Neural progenitor cell (in vitro differentiated cells): ENCODE results near the gene IFNAR1. TPM values are rescaled to one million over a fixed set of nuclear protein-coding genes. Genes with fewer than 3 reads are reported as not detected.

Experiments
- DNase-seq: peaks from one replicate; pipeline ENCODE4 v3.0.0-alpha.2; 2016; ENCODE audit warnings: low spot score
- H2AFZ ChIP-seq: fragments of 200-600 bp; sonication (generic); replicated peaks from 2 replicates; pipeline ENCODE4 v1.6.1; 2016; ENCODE audit warnings: antibody characterized with exemption
- H3F3A ChIP-seq: fragments of 200-600 bp; sonication (generic); 2 replicates; pipeline ENCODE4 v1.6.1; 2016; ENCODE audit warnings: antibody characterized with exemption, low read depth
- H3K27ac ChIP-seq: fragments of 200-600 bp; sonication (generic); 2 replicates; pipeline ENCODE4 v1.5.1; 2016; ENCODE audit warnings: mild to moderate bottlenecking
- H3K27me3 ChIP-seq: fragments of 200-600 bp; sonication (generic); 2 replicates; pipeline ENCODE4 v1.6.1; 2016; ENCODE audit warnings: mild to moderate bottlenecking, moderate library complexity
- H3K36me3 ChIP-seq: fragments of 200-600 bp; sonication (generic); 2 replicates; pipeline ENCODE4 v1.5.1; 2016
- H3K4me1 ChIP-seq: fragments of 200-600 bp; sonication (generic); 2 replicates; pipeline ENCODE4 v1.6.1; 2016; ENCODE audit warnings: mixed run types
- H3K4me2 ChIP-seq: fragments of 200-600 bp; sonication (generic); 2 replicates; pipeline ENCODE4 v1.6.1; 2016
- H3K4me3 ChIP-seq: fragments of 200-600 bp; sonication (generic); 2 replicates; pipeline ENCODE4 v1.5.1; 2016
- H3K79me2 ChIP-seq: fragments of 200-600 bp; sonication (generic); 2 replicates; pipeline ENCODE4 v1.6.1; 2016; ENCODE audit warnings: low read depth
- H3K9ac ChIP-seq: fragments of 200-600 bp; sonication (generic); 2 replicates; pipeline ENCODE4 v1.6.1; 2016
- H3K9me3 ChIP-seq: fragments of 200-600 bp; sonication (generic); 2 replicates; pipeline ENCODE4 v1.5.1; 2016; ENCODE audit warnings: low read depth
- H4K20me1 ChIP-seq: fragments of 200-600 bp; sonication (generic); 2 replicates; pipeline ENCODE4 v1.6.1; 2016; ENCODE audit warnings: low read depth
- H3K27ac Mint-ChIP-seq: 3 replicates; pipeline ENCODE4 v1.8.0; 2021; ENCODE audit warnings: mixed read lengths
- H3K27me3 Mint-ChIP-seq: 2 replicates; pipeline ENCODE4 v1.8.0; 2022; ENCODE audit warnings: low read depth, mild to moderate bottlenecking, inconsistent platforms, moderate library complexity, mixed read lengths; ENCODE audit not compliant: insufficient read depth
- H3K36me3 Mint-ChIP-seq: 3 replicates; pipeline ENCODE4 v1.8.0; 2021; ENCODE audit warnings: mixed read lengths
- H3K4me1 Mint-ChIP-seq: 3 replicates; pipeline ENCODE4 v1.8.0; 2021; ENCODE audit warnings: mixed read lengths
- H3K4me3 Mint-ChIP-seq: 3 replicates; pipeline ENCODE4 v1.8.0; 2021; ENCODE audit warnings: mild to moderate bottlenecking, moderate library complexity, mixed read lengths
- H3K9me3 Mint-ChIP-seq: 3 replicates; pipeline ENCODE4 v1.8.0; 2020; ENCODE audit warnings: mixed read lengths
- CTCF ChIP-seq: fragments of 200-600 bp; sonication (generic); IDR thresholded peaks from 2 replicates; pipeline ENCODE4 v1.5.1; 2017; ENCODE audit warnings: antibody characterized with exemption, mild to moderate bottlenecking
- EZH2 ChIP-seq: fragments of 200-600 bp; sonication (generic); IDR thresholded peaks from 2 replicates; pipeline ENCODE4 v1.6.1; 2017; ENCODE audit warnings: antibody characterized with exemption, mild to moderate bottlenecking, moderate library complexity
- EZH2phosphoT487 ChIP-seq: fragments of 200-600 bp; sonication (generic); IDR thresholded peaks from 2 replicates; pipeline ENCODE4 v1.6.1; 2017; ENCODE audit warnings: antibody characterized with exemption
- total RNA-seq: library from RNA; depleted of rRNA; stranded (reverse); fragments of >200 nt; gene quantifications from 2 replicates; pipeline ENCODE4 v1.2.3, GENCODE V29; 2015; ENCODE audit warnings: low replicate concordance

Gene IFNAR1
- total RNA-seq, 1 donor from 2014 or later = 9.5 TPM

- Histone ChIP-seq H3K4me3 (no peak overlapping the region), H3K9ac (no peak overlapping the region), H3K4me1 (no peaks in the 10 kb centered on the region), H3K27me3 (no peaks in the 10 kb centered on the region), H3K36me3 (no peaks in the 10 kb centered on the region), H2AFZ (no peak overlapping the region), H3F3A (no peaks in the 10 kb centered on the region), H3K79me2 (no peaks in the 10 kb centered on the region), H3K4me2 (no peak overlapping the region), H3K9me3 (no peaks in the 10 kb centered on the region), H4K20me1 (no peaks in the 10 kb centered on the region), H3K27ac (no peak overlapping the region)
- DNase-seq = peak; percentile 9
- peaks cover 15% of the 10 kb centered on the region for H3K4me1 Mint-ChIP-seq
- no peak overlapping the region for H3K4me3 Mint-ChIP-seq
- H3K9me3 Mint-ChIP-seq = no peaks in the 10 kb centered on the region
- TF ChIP-seq EZH2 (no peak), EZH2phosphoT487 (no peak), CTCF (peak; percentile 47)
- no peaks in the 10 kb centered on the region for H3K36me3 Mint-ChIP-seq
- H3K27me3 Mint-ChIP-seq = peaks cover 5% of the 10 kb centered on the region
- H3K27ac Mint-ChIP-seq = no peak overlapping the region
Observed at GRCh38 chr21:33386222-33386784, 61.5 kb downstream of the IFNAR1 start.

GRCh38 chr21:33387294-33387693, 62.5 kb downstream of the IFNAR1 start:
- Histone ChIP-seq H3K4me3 (no peak overlapping the region), H3K4me2 (no peak overlapping the region), H3K27ac (no peak overlapping the region), H3K79me2 (no peaks in the 10 kb centered on the region), H3K36me3 (no peaks in the 10 kb centered on the region), H3K27me3 (no peaks in the 10 kb centered on the region), H4K20me1 (no peaks in the 10 kb centered on the region), H3K4me1 (peaks cover 4% of the 10 kb centered on the region), H3F3A (peaks cover 3% of the 10 kb centered on the region), H2AFZ (no peak overlapping the region), H3K9ac (no peak overlapping the region), H3K9me3 (no peaks in the 10 kb centered on the region)
- Mint-ChIP-seq H3K4me3 (no peak overlapping the region), H3K27me3 (peaks cover 6% of the 10 kb centered on the region), H3K9me3 (no peaks in the 10 kb centered on the region), H3K4me1 (peaks cover 15% of the 10 kb centered on the region), H3K27ac (no peak overlapping the region), H3K36me3 (no peaks in the 10 kb centered on the region)
- TF ChIP-seq EZH2phosphoT487 = no peak
- TF ChIP-seq EZH2 = no peak
- no peak for TF ChIP-seq CTCF
- DNase-seq = no peak

- Histone ChIP-seq H3K4me1 (peaks cover 9% of the 10 kb centered on the region), H3K27me3 (no peaks in the 10 kb centered on the region), H3K4me3 (no peak overlapping the region), H3K27ac (no peak overlapping the region), H3K4me2 (no peak overlapping the region), H3F3A (peaks cover 7% of the 10 kb centered on the region), H3K36me3 (no peaks in the 10 kb centered on the region), H4K20me1 (no peaks in the 10 kb centered on the region), H3K9me3 (no peaks in the 10 kb centered on the region), H2AFZ (no peak overlapping the region), H3K9ac (no peak overlapping the region), H3K79me2 (no peaks in the 10 kb centered on the region)
- TF ChIP-seq EZH2 = no peak
- TF ChIP-seq EZH2phosphoT487 = no peak
- no peak for TF ChIP-seq CTCF
- Mint-ChIP-seq H3K27me3 (peaks cover 5% of the 10 kb centered on the region), H3K4me3 (no peak overlapping the region), H3K9me3 (no peaks in the 10 kb centered on the region), H3K4me1 (peaks cover 11% of the 10 kb centered on the region), H3K36me3 (no peaks in the 10 kb centered on the region), H3K27ac (no peak overlapping the region)
- DNase-seq = no peak
Observed at GRCh38 chr21:33388188-33388587, 63.4 kb downstream of the IFNAR1 start.
